OCI-LY7 (cell line): ENCODE results near the gene TOM1L2. TPM values are rescaled to one million over a fixed set of nuclear protein-coding genes. Genes with fewer than 3 reads are reported as not detected.

Source experiments
- BruUV-seq: library from RNA; stranded (reverse); fragments of 400-500 nt; replicated peaks from 2 replicates; lab custom pipeline; 2021; lab: Mats Ljungman, UMichigan
- CTCF ChIA-PET: fragments of 300-600 bp; sonication (Branson Sonifier 250); formaldehyde crosslinking; loops from one replicate; lab custom pipeline; 2022; ENCODE audit warnings: antibody characterized with exemption; ENCODE audit not compliant: unreplicated experiment; lab: Charles Lee
- POLR2A ChIA-PET: fragments of 300-600 bp; sonication (Branson Sonifier 250); formaldehyde crosslinking; loops from one replicate; lab custom pipeline; 2022; ENCODE audit warnings: antibody characterized with exemption; lab: Charles Lee
- DNase-seq: peaks from one replicate; pipeline ENCODE4 v3.0.0-alpha.2; 2015; ENCODE audit warnings: low spot score
- H2AFZ ChIP-seq: fragments of 200-600 bp; sonication (generic), shearing (Covaris generic); 2 replicates; pipeline ENCODE4 v1.6.1; 2014; ENCODE audit warnings: mild to moderate bottlenecking, antibody characterized with exemption, low read length, moderate library complexity
- H3K27ac ChIP-seq: fragments of 200-600 bp; sonication (generic); 2 replicates; pipeline ENCODE4 v1.5.1; 2014; ENCODE audit warnings: mixed run types, low read depth, mild to moderate bottlenecking, moderate library complexity, low read length, inconsistent platforms; ENCODE audit not compliant: poor library complexity, severe bottlenecking
- H3K36me3 ChIP-seq: fragments of 200-600 bp; sonication (generic); 2 replicates; pipeline ENCODE4 v1.6.1; 2014; ENCODE audit warnings: mild to moderate bottlenecking, antibody characterized with exemption, low read length, moderate library complexity, mixed read lengths; ENCODE audit not compliant: insufficient read depth
- H3K4me1 ChIP-seq: fragments of 200-600 bp; sonication (generic); 2 replicates; pipeline ENCODE4 v1.5.1; 2014; ENCODE audit warnings: mild to moderate bottlenecking, low read length; ENCODE audit not compliant: insufficient read depth, poor library complexity, severe bottlenecking
- H3K4me2 ChIP-seq: fragments of 200-600 bp; sonication (generic); 2 replicates; pipeline ENCODE4 v1.6.1; 2014; ENCODE audit warnings: mild to moderate bottlenecking, low read length
- H3K4me3 ChIP-seq: fragments of 200-600 bp; sonication (generic); 2 replicates; pipeline ENCODE4 v1.5.1; 2014; ENCODE audit warnings: mild to moderate bottlenecking, low read depth, low read length; ENCODE audit not compliant: poor library complexity, severe bottlenecking
- H3K79me2 ChIP-seq: fragments of 200-600 bp; sonication (generic); 2 replicates; pipeline ENCODE4 v1.6.1; 2016; ENCODE audit warnings: low read depth, mild to moderate bottlenecking, low read length, moderate library complexity, mixed read lengths; ENCODE audit not compliant: insufficient read depth
- H3K9me2 ChIP-seq: fragments of 200-600 bp; sonication (generic); 2 replicates; pipeline ENCODE4 v1.6.1; 2016; ENCODE audit warnings: mild to moderate bottlenecking, low read length, mixed read lengths; ENCODE audit not compliant: insufficient read depth
- H3K9me3 ChIP-seq: fragments of 200-600 bp; sonication (generic); 2 replicates; pipeline ENCODE4 v1.6.1; 2014; ENCODE audit warnings: mild to moderate bottlenecking, mixed run types, low read length, mixed read lengths
- H4K20me1 ChIP-seq: fragments of 200-600 bp; sonication (generic); 2 replicates; pipeline ENCODE4 v1.6.1; 2014; ENCODE audit warnings: mild to moderate bottlenecking, antibody characterized with exemption, low read length, moderate library complexity, mixed read lengths; ENCODE audit not compliant: insufficient read depth
- CTCF ChIP-seq: fragments of 200-600 bp; sonication (generic); conservative IDR thresholded peaks from 2 replicates; pipeline ENCODE4 v1.5.1; 2014; ENCODE audit warnings: mild to moderate bottlenecking, antibody characterized with exemption, low read length, moderate library complexity, mixed read lengths
- EZH2phosphoT487 ChIP-seq: fragments of 200-600 bp; sonication (generic); IDR thresholded peaks from 2 replicates; pipeline ENCODE4 v1.6.1; 2018; ENCODE audit warnings: low read depth, borderline replicate concordance, mild to moderate bottlenecking, mixed run types, antibody characterized with exemption, low read length, moderate library complexity, mixed read lengths
- intact Hi-C: fragments of 100-400 bp; cut with micrococcal nuclease; formaldehyde crosslinking; loops from one replicate; pipeline ENCODE4 v1.10.0; 2022; ENCODE audit not compliant: unreplicated experiment
- total RNA-seq, 2 experiments: library from RNA; depleted of rRNA in 1 of 2; stranded (reverse); fragments of >200 nt in 1 of 2; shearing (Covaris generic) in 1 of 2; gene quantifications; 2 replicates each; pipeline ENCODE4 v1.2.3, GENCODE V29; 2014 to 2022

TOM1L2 gene
- total RNA-seq, 2 experiments from 2014 or later: 4.9 to 14.3 TPM

- Histone ChIP-seq H3K36me3 (peaks cover 31% of the 10 kb centered on the region), H3K4me1 (peaks cover 82% of the 10 kb centered on the region), H3K4me3 (no peak overlapping the region), H3K79me2 (peaks cover 47% of the 10 kb centered on the region), H3K9me2 (no peaks in the 10 kb centered on the region), H4K20me1 (peaks cover 9% of the 10 kb centered on the region; the same call in 1 of the 2 replicates), H3K27ac (peak overlapping the region; percentile 67), H2AFZ (no peak overlapping the region), H3K4me2 (peak overlapping the region; percentile 45; the same call in 1 of the 2 replicates), H3K9me3 (no peaks in the 10 kb centered on the region)
- intact Hi-C loops: no loop called here
- TF ChIP-seq EZH2phosphoT487: no peak
- no peak for TF ChIP-seq CTCF
- ChIA-PET POLR2A (interaction anchor here (3.0 kb wide), 1 partner anchor 9 kb away, joined by 10 read pairs; the partner anchor contains the start of gene SREBF1), CTCF (interaction anchor here (1.1 kb wide), 1 partner anchor 9 kb away, joined by 4 read pairs; the partner anchor contains the start of gene SREBF1)
- no TSS peak for BruUV-seq
- no peak for DNase-seq
Measured at GRCh38 chr17:17826942-17827785, 145.0 kb downstream of the TOM1L2 start.

GRCh38 chr17:17826342-17826713 lies 145.9 kb downstream of the TOM1L2 start:
- H4K20me1 ChIP-seq: peaks cover 16% of the 10 kb centered on the region; the same call in 1 of the 2 replicates
- BruUV-seq: no TSS peak
- no peaks in the 10 kb centered on the region for H3K9me2 ChIP-seq
- H3K27ac ChIP-seq: peak overlapping the region; percentile 67
- ChIA-PET CTCF (no interaction called here), POLR2A (interaction anchor here (0.6 to 3.0 kb wide), 3 partner anchors 10 to 136 kb away, joined by 4 to 10 read pairs (median 4); partner anchors contain the start of gene SREBF1)
- no peak overlapping the region for H3K4me3 ChIP-seq
- H3K79me2 ChIP-seq: peaks cover 47% of the 10 kb centered on the region
- TF ChIP-seq CTCF: no peak
- TF ChIP-seq EZH2phosphoT487: no peak
- DNase-seq: no peak
- H2AFZ ChIP-seq: no peak overlapping the region
- H3K4me2 ChIP-seq: peak overlapping the region; percentile 45; the same call in 1 of the 2 replicates
- peaks cover 29% of the 10 kb centered on the region; the same call in 1 of the 2 replicates for H3K36me3 ChIP-seq
- peaks cover 90% of the 10 kb centered on the region for H3K4me1 ChIP-seq
- H3K9me3 ChIP-seq: no peaks in the 10 kb centered on the region
- intact Hi-C loops: no loop called here
